ENCODE results near the gene ICE2.
"Not testable (repeated sequence)": the region's sequence is repeated elsewhere in the genome, so short reads cannot be mapped to it uniquely, and the experiment has no call there.

ICE2 gene

GRCh38 chr15:60405399-60405798 is 73.5 kb downstream of the ICE2 start:
- no peak for DNase-seq

- DNase-seq, result not testable (repeated sequence)
Observed at GRCh38 chr15:60404351-60404750, 74.6 kb downstream of the ICE2 start.

- no peak for DNase-seq
Observed at GRCh38 chr15:60400944-60401343, 78.0 kb downstream of the ICE2 start.

- no peak for DNase-seq
Observed at GRCh38 chr15:60399931-60400330, 79.0 kb downstream of the ICE2 start.

GRCh38 chr15:60399246-60399915 is 79.6 kb downstream of the ICE2 start:
- no peak for DNase-seq

- DNase-seq, result peak; percentile 93
Observed at GRCh38 chr15:60397772-60398445, 81.0 kb downstream of the ICE2 start, which contains the start of gene ANXA2. Gene ANXA2 (minus strand): TSS chr15:60397986. CDS start chr15:60386075, 11,911 bp downstream.

- DNase-seq, result peak; percentile 82
Observed at GRCh38 chr15:60396958-60397771, 81.8 kb downstream of the ICE2 start.

- DNase-seq, result no peak
Observed at GRCh38 chr15:60396560-60396957, 82.4 kb downstream of the ICE2 start.

GRCh38 chr15:60396100-60396499 is 82.8 kb downstream of the ICE2 start:
- DNase-seq, result no peak

GRCh38 chr15:60395276-60396011 is 83.5 kb downstream of the ICE2 start:
- no peak for DNase-seq

- DNase-seq, result no peak
Observed at GRCh38 chr15:60394689-60395097, 84.2 kb downstream of the ICE2 start.

GRCh38 chr15:60392986-60393790 is 85.8 kb downstream of the ICE2 start:
- DNase-seq, result peak; percentile 34

- peak; percentile 93 for DNase-seq
Observed at GRCh38 chr15:60392601-60392985, 86.3 kb downstream of the ICE2 start.

GRCh38 chr15:60391722-60392315 is 87.1 kb downstream of the ICE2 start:
- DNase-seq, result no peak

GRCh38 chr15:60390871-60391501 is 88.0 kb downstream of the ICE2 start:
- no peak for DNase-seq

- no peak for DNase-seq
Observed at GRCh38 chr15:60390231-60390630, 88.7 kb downstream of the ICE2 start.

- peak; percentile 85 for DNase-seq
Observed at GRCh38 chr15:60389261-60390077, 89.5 kb downstream of the ICE2 start.

- DNase-seq, result no peak
Observed at GRCh38 chr15:60387321-60387720, 91.6 kb downstream of the ICE2 start.

- no peak for DNase-seq
Observed at GRCh38 chr15:60386615-60387014, 92.3 kb downstream of the ICE2 start.

All from activated CD4-positive, alpha-beta T cell treated with anti-CD3 and anti-CD28 coated beads, Interleukin-10, Interleukin-2, amounts not matched to agents 100 ng/mL and 50 ng/mL, durations not matched to agents 16 hours and 8 hours (primary cell).